H1 (cell line): ENCODE results near the gene STT3A. TPM values are rescaled to one million over a fixed set of nuclear protein-coding genes. Genes with fewer than 3 reads are reported as not detected.

ENCODE experiments used
- CEBPB ChIP-seq: IDR thresholded peaks from 2 replicates; pipeline ENCODE4 v1.6.1; 2012; ENCODE audit warnings: low read depth, low read length
- CHD1 ChIP-seq: IDR thresholded peaks from 2 replicates; pipeline ENCODE4 v1.6.1; 2012; ENCODE audit warnings: low read depth, low read length, improper control_type of control experiment
- CHD7 ChIP-seq: fragments of 300-600 bp; sonication (generic); IDR thresholded peaks from 2 replicates; pipeline ENCODE4 v1.7.1; 2012; ENCODE audit warnings: low read length, moderate library complexity, mild to moderate bottlenecking, inconsistent platforms; ENCODE audit not compliant: insufficient replicate concordance
- CTCF ChIP-seq, 3 experiments: IDR thresholded peaks; 1 replicate in 2 of 3; 2 replicates in 1 of 3; pipeline versions ENCODE4 v1.5.1 to v1.6.1; 2011; ENCODE audit warnings: low read length in 3 of 3, mild to moderate bottlenecking in 3 of 3, inconsistent platforms in 2 of 3, low read depth in 1 of 3, moderate library complexity in 1 of 3; ENCODE audit not compliant: insufficient read depth in 1 of 3; ENCODE audit errors: control extremely low read depth in 1 of 3
- JUN ChIP-seq: IDR thresholded peaks from 2 replicates; pipeline ENCODE4 v1.6.1; 2011; ENCODE audit warnings: low read depth, mild to moderate bottlenecking, improper control_type of control experiment, low read length
- POU5F1 ChIP-seq: IDR thresholded peaks from 2 replicates; pipeline ENCODE4 v1.6.1; 2011; ENCODE audit warnings: low read depth, mild to moderate bottlenecking, low read length, moderate library complexity
- RFX5 ChIP-seq: IDR thresholded peaks from 2 replicates; pipeline ENCODE4 v1.6.1; 2011; ENCODE audit warnings: low read depth, low read length, improper control_type of control experiment, borderline replicate concordance
- USF2 ChIP-seq: IDR thresholded peaks from 2 replicates; pipeline ENCODE4 v1.6.1; 2011; ENCODE audit warnings: low read length, improper control_type of control experiment
- polyA plus RNA-seq, 7 experiments: library from polyadenylated mRNA; depleted of rRNA in 3 of 7; stranded (reverse) in 5 of 7; unstranded in 2 of 7; fragments of >200 nt in 5 of 7; fragments of 200-250 nt in 2 of 7; gene quantifications; 1 replicate in 5 of 7; 2 replicates in 1 of 7; 4 replicates in 1 of 7; pipeline versions ENCODE4 v1.2.1 to v1.2.3, GENCODE V29; 2011 to 2013; ENCODE audit warnings: missing spikeins in 2 of 7, mixed read lengths in 2 of 7
- total RNA-seq: library from RNA; stranded (reverse); fragmentation: NEBNext Ultra II Directional; extraction: Animal tissue kit (Norgen Biotek cat#: 25700); gene quantifications from 2 replicates; pipeline ENCODE4 v1.2.1, GENCODE V29; 2021

Gene STT3A
- total and polyA plus RNA-seq, 2 of the 8 experiments (the other 6 are each of a cell fraction or from before 2014, with no cell fraction given), result 173 to 211 TPM

- no peak for TF ChIP-seq CTCF (IDR thresholded peaks at IDR 0.05; ENCODE audit: control extremely low read depth in 1 of 3, insufficient read depth in 1 of 3, low read depth in 1 of 3, low read length in 3 of 3)
- TF ChIP-seq USF2, result no peak
- TF ChIP-seq CHD1, result no peak
- no peak for TF ChIP-seq RFX5
- TF ChIP-seq CHD7, result no peak
- no peak for TF ChIP-seq JUN
- no peak for TF ChIP-seq POU5F1
- TF ChIP-seq CEBPB, result no peak
These were observed 9.2 kb upstream of the STT3A start (continued) for GRCh38 chr11:125583496-125583895.
